ENCODE measurements around the gene ZFAND4.

The ZFAND4 gene

GRCh38 chr10:45647118-45647517, 25.5 kb downstream of the ZFAND4 start:
- TF ChIP-seq CTCF (IDR thresholded peaks at IDR 0.05; ENCODE audit: low read depth, low read length), result no peak

GRCh38 chr10:45646384-45647050, 26.1 kb downstream of the ZFAND4 start:
- TF ChIP-seq CTCF (IDR thresholded peaks at IDR 0.05; ENCODE audit: low read depth, low read length), result no peak
- H3K4me3 ChIP-seq (ENCODE audit: low read depth, low read length), result no peak overlapping the region

More at GRCh38 chr10:45647118-45647517, 25.5 kb downstream of the ZFAND4 start:
- H3K4me3 ChIP-seq (ENCODE audit: low read depth, low read length), result no peak overlapping the region

DNA sequence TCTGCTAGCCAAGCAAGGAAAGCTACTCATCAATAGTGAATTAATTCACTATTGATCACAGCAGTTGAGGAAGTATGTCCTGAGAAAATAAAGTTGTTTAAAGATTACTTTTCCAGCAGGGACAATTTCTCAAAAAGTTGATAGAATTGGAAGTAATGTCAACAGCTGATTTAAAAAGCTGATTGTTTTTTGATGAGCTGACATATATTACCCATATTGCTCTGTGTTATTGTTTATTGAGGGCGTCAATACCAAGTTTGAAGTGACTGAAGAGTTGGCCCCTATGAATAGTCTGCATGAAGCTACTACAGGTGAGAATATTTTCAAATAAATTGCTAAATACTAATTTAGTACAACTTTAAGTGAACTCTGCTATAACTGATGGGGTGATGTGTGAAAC, 28.0 kb downstream of the ZFAND4 start:
- TF ChIP-seq CTCF (IDR thresholded peaks at IDR 0.05; ENCODE audit: low read depth, low read length), result no peak
- no peak overlapping the region for H3K4me3 ChIP-seq (ENCODE audit: low read depth, low read length)

DNA sequence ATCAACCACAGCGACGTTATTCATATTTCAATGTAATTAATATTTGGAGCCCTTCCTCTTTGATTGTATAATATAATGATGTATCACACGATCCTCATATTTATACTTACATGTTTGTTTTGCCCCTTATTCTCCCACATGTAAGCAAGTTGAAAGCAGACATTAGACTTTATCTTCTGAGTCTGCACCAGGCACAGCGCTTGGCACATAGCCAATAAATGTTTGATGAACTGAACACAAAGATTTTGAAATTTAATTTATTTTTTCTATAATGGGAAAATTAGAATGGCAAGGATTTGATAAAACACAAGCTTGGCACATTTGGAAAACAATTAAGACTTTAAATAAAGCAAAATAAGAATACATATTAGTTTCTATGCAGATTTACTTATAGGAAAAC, 31.6 kb downstream of the ZFAND4 start:
- H3K4me3 ChIP-seq (ENCODE audit: low read depth, low read length), result no peak overlapping the region
- TF ChIP-seq CTCF (IDR thresholded peaks at IDR 0.05; ENCODE audit: low read depth, low read length), result no peak

DNA sequence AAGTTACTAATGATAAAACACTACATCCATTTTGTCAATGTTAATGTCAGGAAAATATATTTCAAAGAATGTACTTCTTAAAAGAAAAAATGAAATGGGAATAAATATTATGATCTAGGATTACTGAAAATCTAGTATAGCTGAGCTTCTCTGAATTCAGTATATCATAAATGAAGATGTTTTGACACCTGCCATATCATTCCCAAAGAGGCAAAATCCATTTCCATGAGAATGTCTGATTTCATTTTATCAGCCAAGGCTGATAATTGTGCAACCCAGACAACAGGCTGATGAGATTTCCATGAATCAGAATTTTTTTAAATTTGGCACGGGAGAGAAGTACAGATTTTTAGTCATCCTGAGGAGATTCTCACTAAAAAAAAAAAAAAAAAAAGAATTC, 32.5 kb downstream of the ZFAND4 start:
- TF ChIP-seq CTCF (IDR thresholded peaks at IDR 0.05; ENCODE audit: low read depth, low read length), result no peak
- no peak overlapping the region for H3K4me3 ChIP-seq (ENCODE audit: low read depth, low read length)

DNA sequence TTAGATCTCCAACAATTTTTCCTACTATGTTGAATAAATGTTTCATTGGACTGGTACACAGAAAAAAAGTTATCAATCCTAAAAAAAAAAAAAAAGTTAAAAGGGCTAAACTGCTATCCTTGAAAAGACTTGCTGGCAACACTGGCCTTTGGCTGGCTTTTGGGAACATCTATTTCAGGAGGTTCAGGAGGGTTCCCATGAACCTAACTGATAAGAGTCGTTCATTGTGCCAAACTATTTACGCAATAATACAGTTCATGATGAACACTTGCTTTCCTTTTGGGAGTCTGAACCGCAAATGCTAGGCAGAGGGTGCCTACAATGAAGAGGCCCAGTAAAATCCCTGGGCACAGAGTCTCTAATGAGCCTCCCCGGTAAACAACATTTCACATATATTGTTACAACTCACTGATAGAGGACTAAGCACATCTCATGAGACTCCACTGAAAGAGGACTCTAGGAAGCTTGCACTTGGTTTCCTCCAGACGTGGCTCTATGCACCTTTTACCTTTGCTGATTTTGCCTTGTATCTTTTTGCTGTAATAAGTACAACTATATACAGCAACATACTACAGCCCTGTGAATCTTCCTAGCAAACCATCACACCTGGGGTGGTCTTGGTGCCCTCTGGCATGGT, 45.0 kb downstream of the ZFAND4 start:
- TF ChIP-seq CTCF (IDR thresholded peaks at IDR 0.05; ENCODE audit: low read depth, low read length), result no peak
- H3K4me3 ChIP-seq (ENCODE audit: low read depth, low read length), result no peak overlapping the region

- no peak overlapping the region for H3K4me3 ChIP-seq (ENCODE audit: low read depth, low read length)
- no peak for TF ChIP-seq CTCF (IDR thresholded peaks at IDR 0.05; ENCODE audit: low read depth, low read length)
These were observed 46.7 kb downstream of the ZFAND4 start for GRCh38 chr10:45625879-45626278.

Measured in WI38 (cell line).